OCI-LY1 (cell line): ENCODE measurements around the gene BLID.

Experiments
- H2AFZ ChIP-seq: fragments of 200-600 bp; sonication (generic), shearing (Covaris generic); 2 replicates; pipeline ENCODE4 v1.6.0; 2014; ENCODE audit warnings: antibody characterized with exemption, mild to moderate bottlenecking, low read length
- H3F3A ChIP-seq: fragments of 200-600 bp; sonication (generic), shearing (Covaris generic); 2 replicates; pipeline ENCODE4 v1.6.0; 2014; ENCODE audit warnings: mild to moderate bottlenecking, antibody characterized with exemption, low read length, moderate library complexity; ENCODE audit not compliant: insufficient read depth
- H3K27ac ChIP-seq: fragments of 200-600 bp; sonication (generic); 2 replicates; pipeline ENCODE4 v1.5.1; 2014; ENCODE audit warnings: low read length, mixed run types, mild to moderate bottlenecking, low read depth; ENCODE audit not compliant: poor library complexity, severe bottlenecking
- H3K27me3 ChIP-seq: fragments of 200-600 bp; sonication (generic); 2 replicates; pipeline ENCODE4 v1.6.0; 2014; ENCODE audit warnings: antibody characterized with exemption, mild to moderate bottlenecking, low read length, moderate library complexity; ENCODE audit not compliant: insufficient read depth
- H3K36me3 ChIP-seq: fragments of 200-600 bp; sonication (generic); 2 replicates; pipeline ENCODE4 v1.6.1; 2014; ENCODE audit warnings: mild to moderate bottlenecking, antibody characterized with exemption, low read length, moderate library complexity, mixed read lengths; ENCODE audit not compliant: insufficient read depth
- H3K4me1 ChIP-seq: fragments of 200-600 bp; sonication (generic); 2 replicates; pipeline ENCODE4 v1.5.1; 2014; ENCODE audit warnings: mild to moderate bottlenecking, low read length, moderate library complexity; ENCODE audit not compliant: insufficient read depth, severe bottlenecking
- H3K4me2 ChIP-seq: fragments of 200-600 bp; sonication (generic), shearing (Covaris generic); 2 replicates; pipeline ENCODE4 v1.6.1; 2014; ENCODE audit warnings: low read length
- H3K4me3 ChIP-seq: fragments of 200-600 bp; sonication (generic); 2 replicates; pipeline ENCODE4 v1.5.1; 2014; ENCODE audit warnings: low read length, low read depth, mild to moderate bottlenecking, mixed read lengths; ENCODE audit not compliant: poor library complexity, severe bottlenecking
- H3K79me2 ChIP-seq: fragments of 200-600 bp; shearing (Covaris generic); 2 replicates; pipeline ENCODE4 v1.6.1; 2016; ENCODE audit warnings: mixed run types, low read length, mixed read lengths; ENCODE audit not compliant: insufficient read depth
- H3K9ac ChIP-seq: fragments of 200-600 bp; sonication (generic), shearing (Covaris generic); 2 replicates; pipeline ENCODE4 v1.6.1; 2014; ENCODE audit warnings: mild to moderate bottlenecking, low read length, mixed read lengths
- H3K9me2 ChIP-seq: fragments of 200-600 bp; sonication (generic), shearing (Covaris generic); 2 replicates; pipeline ENCODE4 v1.6.1; 2014; ENCODE audit warnings: low read depth, mild to moderate bottlenecking, low read length, mixed read lengths
- H3K9me3 ChIP-seq: fragments of 200-600 bp; shearing (Covaris generic); 2 replicates; pipeline ENCODE4 v1.6.1; 2014; ENCODE audit warnings: low read length, mixed read lengths
- H4K20me1 ChIP-seq: fragments of 200-600 bp; sonication (generic), shearing (Covaris generic); 2 replicates; pipeline ENCODE4 v1.6.0; 2016; ENCODE audit warnings: mild to moderate bottlenecking, low read length; ENCODE audit not compliant: insufficient read depth
- EZH2 ChIP-seq: fragments of 200-600 bp; sonication (generic), shearing (Covaris generic); IDR thresholded peaks from 2 replicates; pipeline ENCODE4 v1.8.0; 2017; ENCODE audit warnings: borderline replicate concordance, mixed run types, mild to moderate bottlenecking, antibody characterized with exemption, low read length, moderate library complexity, mixed read lengths
- TF ChIP-seq, protein P1 (sequence below): fragments of 200-600 bp; sonication (generic), shearing (Covaris generic); IDR thresholded peaks from 2 replicates; pipeline ENCODE4 v1.5.1; 2017; ENCODE audit warnings: mild to moderate bottlenecking, antibody characterized with exemption, low read length, moderate library complexity, mixed read lengths

The BLID gene

GRCh38 chr11:122158171-122158570, 42.2 kb upstream of the BLID start:
- H3K9ac ChIP-seq = no peak overlapping the region
- H2AFZ ChIP-seq = no peak overlapping the region
- no peak overlapping the region for H3K4me3 ChIP-seq
- no peaks in the 10 kb centered on the region for H3F3A ChIP-seq
- no peak overlapping the region for H3K4me2 ChIP-seq
- no peaks in the 10 kb centered on the region for H4K20me1 ChIP-seq
- no peak for TF ChIP-seq EZH2
- H3K9me2 ChIP-seq = no peaks in the 10 kb centered on the region
- no peaks in the 10 kb centered on the region for H3K4me1 ChIP-seq
- no peaks in the 10 kb centered on the region for H3K79me2 ChIP-seq
- H3K9me3 ChIP-seq = no peaks in the 10 kb centered on the region
- H3K27ac ChIP-seq = no peak overlapping the region
- H3K27me3 ChIP-seq = no peaks in the 10 kb centered on the region
- H3K36me3 ChIP-seq = no peaks in the 10 kb centered on the region

DNA sequence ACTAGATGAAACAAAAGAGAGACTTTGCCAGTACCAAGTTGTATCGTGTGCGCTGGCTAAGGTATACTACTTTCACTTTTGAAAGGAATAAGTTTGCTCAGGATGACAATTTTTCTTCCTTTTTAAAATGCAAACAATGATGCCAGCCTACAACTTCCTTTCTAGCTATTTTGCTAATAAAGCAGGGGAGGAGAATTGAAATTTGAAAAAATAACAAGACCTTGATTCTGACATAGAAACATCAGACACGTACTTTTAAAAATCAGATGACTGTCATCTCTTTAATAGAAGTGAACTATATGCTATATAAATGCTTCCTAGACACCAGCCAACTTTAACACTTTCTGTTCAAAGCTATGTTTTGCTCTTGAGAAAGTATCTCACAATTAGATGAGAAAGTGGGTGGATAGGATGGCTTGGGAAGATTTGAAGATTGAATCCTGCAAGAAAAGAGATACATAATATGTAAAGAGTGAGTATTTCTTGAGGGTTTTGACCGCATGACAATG, 41.7 kb upstream of the BLID start:
- Histone ChIP-seq H4K20me1 (no peaks in the 10 kb centered on the region), H3F3A (no peaks in the 10 kb centered on the region), H3K4me3 (no peak overlapping the region), H3K4me1 (no peaks in the 10 kb centered on the region), H3K36me3 (no peaks in the 10 kb centered on the region), H3K27me3 (no peaks in the 10 kb centered on the region), H3K9me2 (no peaks in the 10 kb centered on the region), H3K4me2 (peak overlapping the region; percentile 39; the same call in 1 of the 2 replicates), H3K27ac (no peak overlapping the region), H3K9ac (no peak overlapping the region), H3K9me3 (no peaks in the 10 kb centered on the region), H3K79me2 (no peaks in the 10 kb centered on the region), H2AFZ (no peak overlapping the region)
- TF ChIP-seq EZH2 = no peak
- TF ChIP-seq, protein P1, sequence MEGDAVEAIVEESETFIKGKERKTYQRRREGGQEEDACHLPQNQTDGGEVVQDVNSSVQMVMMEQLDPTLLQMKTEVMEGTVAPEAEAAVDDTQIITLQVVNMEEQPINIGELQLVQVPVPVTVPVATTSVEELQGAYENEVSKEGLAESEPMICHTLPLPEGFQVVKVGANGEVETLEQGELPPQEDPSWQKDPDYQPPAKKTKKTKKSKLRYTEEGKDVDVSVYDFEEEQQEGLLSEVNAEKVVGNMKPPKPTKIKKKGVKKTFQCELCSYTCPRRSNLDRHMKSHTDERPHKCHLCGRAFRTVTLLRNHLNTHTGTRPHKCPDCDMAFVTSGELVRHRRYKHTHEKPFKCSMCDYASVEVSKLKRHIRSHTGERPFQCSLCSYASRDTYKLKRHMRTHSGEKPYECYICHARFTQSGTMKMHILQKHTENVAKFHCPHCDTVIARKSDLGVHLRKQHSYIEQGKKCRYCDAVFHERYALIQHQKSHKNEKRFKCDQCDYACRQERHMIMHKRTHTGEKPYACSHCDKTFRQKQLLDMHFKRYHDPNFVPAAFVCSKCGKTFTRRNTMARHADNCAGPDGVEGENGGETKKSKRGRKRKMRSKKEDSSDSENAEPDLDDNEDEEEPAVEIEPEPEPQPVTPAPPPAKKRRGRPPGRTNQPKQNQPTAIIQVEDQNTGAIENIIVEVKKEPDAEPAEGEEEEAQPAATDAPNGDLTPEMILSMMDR = no peak

DNA sequence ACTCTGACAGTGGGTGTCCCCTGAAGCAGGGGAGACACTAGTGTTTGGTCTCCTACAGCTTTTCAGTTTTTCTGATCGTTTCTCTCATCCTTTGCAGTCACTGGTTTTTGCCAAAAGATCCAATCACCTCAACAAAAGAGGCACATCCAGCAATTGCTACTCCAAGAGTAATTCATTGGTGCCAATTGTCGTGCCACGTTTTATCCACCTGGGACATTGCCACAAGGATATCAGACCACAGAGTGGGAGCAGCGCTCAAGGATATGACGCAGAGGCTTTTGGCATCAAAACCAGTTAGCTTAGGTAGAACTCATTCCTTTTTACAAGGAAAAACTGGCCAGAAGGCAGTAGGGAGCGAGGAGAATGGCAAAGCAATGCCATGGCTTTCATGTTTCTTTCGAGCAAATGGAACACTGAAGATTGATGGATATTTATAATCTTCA, 40.9 kb upstream of the BLID start:
- H3K9me3 ChIP-seq = no peaks in the 10 kb centered on the region
- no peaks in the 10 kb centered on the region for H3K79me2 ChIP-seq
- no peaks in the 10 kb centered on the region for H3K9me2 ChIP-seq
- TF ChIP-seq EZH2 = no peak
- TF ChIP-seq, protein P1 = no peak
- no peak overlapping the region for H3K9ac ChIP-seq
- H3K27me3 ChIP-seq = no peaks in the 10 kb centered on the region
- H2AFZ ChIP-seq = no peak overlapping the region
- H3K27ac ChIP-seq = no peak overlapping the region
- no peaks in the 10 kb centered on the region for H3K36me3 ChIP-seq
- no peaks in the 10 kb centered on the region for H4K20me1 ChIP-seq
- no peak overlapping the region for H3K4me3 ChIP-seq
- H3K4me1 ChIP-seq = no peaks in the 10 kb centered on the region
- no peak overlapping the region for H3K4me2 ChIP-seq
- no peaks in the 10 kb centered on the region for H3F3A ChIP-seq
